PFSK-1 (cell line): ENCODE data around the gene MSI2.

ENCODE experiments used
- POLR2AphosphoS5 ChIP-seq: IDR thresholded peaks from 2 replicates; pipeline ENCODE4 v1.6.1; 2012; ENCODE audit warnings: low read depth, mild to moderate bottlenecking, control low read depth, low read length, moderate library complexity
- REST ChIP-seq, 2 experiments: IDR thresholded peaks; 2 replicates each; pipeline versions ENCODE4 v1.6.1 to v1.8.0; 2011 to 2012; ENCODE audit warnings: low read depth in 2 of 2, low read length in 2 of 2, control low read depth in 1 of 2, inconsistent platforms in 1 of 2, mild to moderate bottlenecking in 1 of 2, moderate library complexity in 1 of 2; ENCODE audit not compliant: insufficient read depth in 1 of 2

GRCh38 chr17:57614742-57615141 is 358.4 kb downstream of the MSI2 start:
- TF ChIP-seq REST (IDR thresholded peaks at IDR 0.05; ENCODE audit: insufficient read depth in 1 of 2, low read depth in 2 of 2, low read length in 2 of 2) (no peak), POLR2AphosphoS5 (no peak)
